ENCODE data around the gene HFE. TPM values are rescaled to one million over a fixed set of nuclear protein-coding genes. Genes with fewer than 3 reads are reported as not detected.

HFE gene
- total RNA-seq, 2 experiments from 2014 or later, result 3.1 to 3.4 TPM

GRCh38 chr6:26130581-26131249 is 43.5 kb downstream of the HFE start:
- no peak for DNase-seq
- H3K4me1 Mint-ChIP-seq, result peaks cover 43% of the 10 kb centered on the region
- ChIA-PET CTCF (no interaction called here), POLR2A (interaction anchor here (1.0 to 11.9 kb wide), 2 partner anchors 11 to 28 kb away, joined by 3 to 2087 read pairs; a partner anchor contains a TSS)
- H3K9me3 Mint-ChIP-seq, result no peaks in the 10 kb centered on the region
- H3K4me3 Mint-ChIP-seq, result no peak overlapping the region
- H3K27ac Mint-ChIP-seq, result no peak overlapping the region
- H3K36me3 Mint-ChIP-seq (ENCODE audit: low read depth), result peaks cover 64% of the 10 kb centered on the region
- H3K27me3 Mint-ChIP-seq, result no peaks in the 10 kb centered on the region

- ChIA-PET POLR2A (interaction anchor here (11.9 kb wide), 1 partner anchor 27 kb away, joined by 2087 read pairs; a partner anchor contains a TSS), CTCF (no interaction called here)
- peaks cover 46% of the 10 kb centered on the region for H3K4me1 Mint-ChIP-seq
- no peak overlapping the region for H3K27ac Mint-ChIP-seq
- H3K9me3 Mint-ChIP-seq, result no peaks in the 10 kb centered on the region
- H3K36me3 Mint-ChIP-seq (ENCODE audit: low read depth), result peaks cover 61% of the 10 kb centered on the region
- no peaks in the 10 kb centered on the region for H3K27me3 Mint-ChIP-seq
- DNase-seq, result no peak
- no peak overlapping the region for H3K4me3 Mint-ChIP-seq
Observed at GRCh38 chr6:26131618-26132017, 44.4 kb downstream of the HFE start.

- no peak overlapping the region for H3K4me3 Mint-ChIP-seq
- no peak overlapping the region for H3K27ac Mint-ChIP-seq
- H3K4me1 Mint-ChIP-seq, result peaks cover 29% of the 10 kb centered on the region
- peaks cover 52% of the 10 kb centered on the region for H3K36me3 Mint-ChIP-seq (ENCODE audit: low read depth)
- no peaks in the 10 kb centered on the region for H3K9me3 Mint-ChIP-seq
- no peak for DNase-seq
- CTCF ChIA-PET, result no interaction called here
- POLR2A ChIA-PET, result interaction anchor here (1.1 to 11.9 kb wide), 3 partner anchors 9 to 29 kb away, joined by 3 to 2087 read pairs (median 21); a partner anchor contains a TSS
- no peaks in the 10 kb centered on the region for H3K27me3 Mint-ChIP-seq
Observed at GRCh38 chr6:26133730-26134129, 46.5 kb downstream of the HFE start.

GRCh38 chr6:26136321-26136720 is 49.1 kb downstream of the HFE start:
- peaks cover 21% of the 10 kb centered on the region for H3K4me1 Mint-ChIP-seq
- no peaks in the 10 kb centered on the region for H3K9me3 Mint-ChIP-seq
- POLR2A ChIA-PET, result interaction anchor here (0.9 to 3.9 kb wide), 4 partner anchors 11 to 93 kb away, joined by 3 to 47 read pairs (median 16); a partner anchor contains a TSS
- no peak for DNase-seq
- H3K27ac Mint-ChIP-seq, result no peak overlapping the region
- no peaks in the 10 kb centered on the region for H3K27me3 Mint-ChIP-seq
- CTCF ChIA-PET, result interaction anchor here (1.5 kb wide), 1 partner anchor 10 kb away, joined by 4 read pairs; no protein-coding TSS in a partner anchor
- H3K36me3 Mint-ChIP-seq (ENCODE audit: low read depth), result peaks cover 47% of the 10 kb centered on the region
- H3K4me3 Mint-ChIP-seq, result no peak overlapping the region

- H3K27ac Mint-ChIP-seq, result no peak overlapping the region
- no peak overlapping the region for H3K4me3 Mint-ChIP-seq
- ChIA-PET CTCF (no interaction called here), POLR2A (interaction anchor here (3.8 to 4.1 kb wide), 2 partner anchors 15 to 17 kb away, joined by 37 to 50 read pairs; a partner anchor contains a TSS)
- peaks cover 10% of the 10 kb centered on the region for H3K4me1 Mint-ChIP-seq
- no peak for DNase-seq
- H3K27me3 Mint-ChIP-seq, result no peaks in the 10 kb centered on the region
- H3K36me3 Mint-ChIP-seq (ENCODE audit: low read depth), result peaks cover 25% of the 10 kb centered on the region
- no peaks in the 10 kb centered on the region for H3K9me3 Mint-ChIP-seq
Observed at GRCh38 chr6:26140254-26140966, 53.2 kb downstream of the HFE start.

GRCh38 chr6:26140967-26141294 is 53.7 kb downstream of the HFE start:
- no peak overlapping the region for H3K4me3 Mint-ChIP-seq
- ChIA-PET CTCF (no interaction called here), POLR2A (interaction anchor here (1.2 to 4.1 kb wide), 3 partner anchors 16 to 32 kb away, joined by 3 to 50 read pairs (median 37); a partner anchor contains a TSS)
- H3K27ac Mint-ChIP-seq, result no peak overlapping the region
- H3K9me3 Mint-ChIP-seq, result no peaks in the 10 kb centered on the region
- H3K27me3 Mint-ChIP-seq, result no peaks in the 10 kb centered on the region
- no peak for DNase-seq
- H3K36me3 Mint-ChIP-seq (ENCODE audit: low read depth), result peaks cover 24% of the 10 kb centered on the region
- H3K4me1 Mint-ChIP-seq, result peaks cover 9% of the 10 kb centered on the region

- ChIA-PET POLR2A (interaction anchor here (0.7 to 4.1 kb wide), 8 partner anchors 9 to 87 kb away, joined by 3 to 50 read pairs (median 3); a partner anchor contains a TSS), CTCF (no interaction called here)
- no peaks in the 10 kb centered on the region for H3K27me3 Mint-ChIP-seq
Observed at GRCh38 chr6:26141378-26141904, 54.2 kb downstream of the HFE start.

GRCh38 chr6:26142026-26142425 is 54.8 kb downstream of the HFE start:
- no peaks in the 10 kb centered on the region for H3K27me3 Mint-ChIP-seq
- H3K27ac Mint-ChIP-seq, result no peak overlapping the region
- H3K4me3 Mint-ChIP-seq, result no peak overlapping the region
- ChIA-PET POLR2A (interaction anchor here (0.7 to 4.1 kb wide), 9 partner anchors 9 to 88 kb away, joined by 3 to 50 read pairs (median 3); a partner anchor contains a TSS), CTCF (no interaction called here)
- DNase-seq, result no peak
- peaks cover 5% of the 10 kb centered on the region for H3K4me1 Mint-ChIP-seq
- peaks cover 19% of the 10 kb centered on the region for H3K36me3 Mint-ChIP-seq (ENCODE audit: low read depth)
- no peaks in the 10 kb centered on the region for H3K9me3 Mint-ChIP-seq

More at GRCh38 chr6:26141378-26141904, 54.2 kb downstream of the HFE start:
- no peak for DNase-seq
- H3K9me3 Mint-ChIP-seq, result no peaks in the 10 kb centered on the region
- H3K4me1 Mint-ChIP-seq, result peaks cover 6% of the 10 kb centered on the region
- H3K4me3 Mint-ChIP-seq, result no peak overlapping the region
- H3K36me3 Mint-ChIP-seq (ENCODE audit: low read depth), result peaks cover 19% of the 10 kb centered on the region
- no peak overlapping the region for H3K27ac Mint-ChIP-seq

Other genes with a start within 250 kb of the HFE start
- under 1 TPM; 0.15 to 0.96 TPM for gene SLC17A3, start 213.2 kb upstream of the HFE start, total RNA-seq
- not detected for gene SLC17A2, start 156.7 kb upstream of the HFE start, total RNA-seq
- gene TRIM38, start 124.6 kb upstream of the HFE start, total RNA-seq, result 10 to 100 TPM; 32.6 to 33.5 TPM